Pancreas (tissue), 10 donors: ENCODE data around the gene ADCK2. TPM values are rescaled to one million over a fixed set of nuclear protein-coding genes. Genes with fewer than 3 reads are reported as not detected.

ENCODE experiments used
- ATAC-seq, 4 donors: fragments of 200-7000 bp; cut with Tn5 transposase; one replicate each; pipeline versions ENCODE4 v1.8.0 to v1.9.1; 2020; ENCODE audit warnings: mild to moderate bottlenecking in 4 of 4, moderate library complexity in 4 of 4
- DNase-seq, 6 donors: peaks; one replicate each; pipeline ENCODE4 v3.0.0-alpha.2; 2020
- FAIRE-seq: peaks from 2 replicates; lab custom pipeline; 2012; peaks lifted over from hg19 to GRCh38; lab: Jason Lieb, UNC
- H3K27ac ChIP-seq, 4 donors: fragments of 200-600 bp; sonication (generic); 1 replicate in 3 of 4; 2 replicates in 1 of 4; pipeline versions ENCODE4 v1.5.0 to v1.8.0; 2020
- H3K27me3 ChIP-seq, 4 donors: fragments of 200-600 bp; one replicate each; pipeline ENCODE4 v1.8.0; 2021
- H3K36me3 ChIP-seq, 3 donors: fragments of 200-600 bp; sonication (generic) in 1 of 3; one replicate each; pipeline versions ENCODE4 v1.5.0 to v1.8.0; 2020 to 2021
- H3K4me1 ChIP-seq, 3 donors: fragments of 200-600 bp; one replicate each; pipeline ENCODE4 v1.8.0; 2021
- H3K4me3 ChIP-seq, 4 donors: fragments of 200-600 bp; sonication (generic) in 2 of 4; one replicate each; pipeline versions ENCODE4 v1.5.0 to v1.8.0; 2020 to 2021
- H3K9me3 ChIP-seq, 4 donors: fragments of 200-600 bp; one replicate each; pipeline ENCODE4 v1.8.0; 2021
- WGBS, 2 donors: extraction: QIAGEN DNeasy Blood & Tissue Kit; methylation state at CpG; one replicate each; pipeline ENCODE4 v1.1.7; 2013; 5-methylcytosine and 5-hydroxymethylcytosine counted together
- intact Hi-C, 3 donors: fragments of 100-400 bp; cut with DNase I; formaldehyde crosslinking; loops; one replicate each; pipeline versions ENCODE4 v1.11.1 to v1.14.2; 2022
- polyA plus RNA-seq, 2 donors: library from polyadenylated mRNA; stranded (reverse); fragments of 200-250 nt; gene quantifications; one replicate each; pipeline ENCODE4 v1.2.3, GENCODE V29; 2013
- total RNA-seq, 6 donors: library from RNA; stranded (reverse); fragmentation: NEBNext Ultra II Directional in 4 of 6; extraction: Animal tissue kit (Norgen Biotek cat#: 25700) in 4 of 6; gene quantifications; one replicate each; pipeline versions ENCODE4 v1.2.1 to v1.2.4, GENCODE V29; 2021 to 2023
- TF ChIP-seq, protein P1 (sequence below), 4 donors: fragments of 200-600 bp; sonication (generic) in 3 of 4; IDR thresholded peaks; one replicate each; pipeline versions ENCODE4 v1.5.0 to v1.8.0; 2021; ENCODE audit warnings: antibody characterized with exemption in 4 of 4
- donor health status: healthy with polysubstance abuse.
- donor health status: DM: no; HTN: no; CAD: no; lungs with moderate emphysema.
- donor health status: DM: no; HTN: no; CAD: no.
- donor health status: control.
- donor health status: control.
- donor health status: Bipolar disorder and iron deficiency.
- donor health status: DM: yes; HTN: yes; CAD: no.
- donor health status: DM: no; HTN: no; CAD: no.
- donor health status: DM: no; HTN: no; CAD: no.
- donor health status: DM: yes; HTN: yes; CAD: no.

ADCK2 gene
- total and polyA plus RNA-seq, 8 donors: 6.5 to 13.3 (median 8.4) TPM

- DNase-seq: peak in 5 of 6 donors; percentile 44 to 70 (median 54)
- peak; percentile 71 to 83 (median 82) for ATAC-seq
- H3K4me1 ChIP-seq: peaks cover 0 to 16% (median 5%) of the 10 kb centered on the region in 3 donors
- H3K36me3 ChIP-seq: no peaks in the 10 kb centered on the region
- no peak for FAIRE-seq
- H3K9me3 ChIP-seq: no peaks in the 10 kb centered on the region
- H3K27me3 ChIP-seq: no peaks in the 10 kb centered on the region
- 19% methylated on average over 15 of the region's 15 CpGs for WGBS, 2 donors
- no peak overlapping the region for H3K4me3 ChIP-seq
- H3K27ac ChIP-seq: no peak overlapping the region
- intact Hi-C loops: loop anchor here in 2 of 3 donors (5.0 kb wide), 1 partner anchor 136 kb away; no protein-coding TSS in a partner anchor
- TF ChIP-seq, protein P1, sequence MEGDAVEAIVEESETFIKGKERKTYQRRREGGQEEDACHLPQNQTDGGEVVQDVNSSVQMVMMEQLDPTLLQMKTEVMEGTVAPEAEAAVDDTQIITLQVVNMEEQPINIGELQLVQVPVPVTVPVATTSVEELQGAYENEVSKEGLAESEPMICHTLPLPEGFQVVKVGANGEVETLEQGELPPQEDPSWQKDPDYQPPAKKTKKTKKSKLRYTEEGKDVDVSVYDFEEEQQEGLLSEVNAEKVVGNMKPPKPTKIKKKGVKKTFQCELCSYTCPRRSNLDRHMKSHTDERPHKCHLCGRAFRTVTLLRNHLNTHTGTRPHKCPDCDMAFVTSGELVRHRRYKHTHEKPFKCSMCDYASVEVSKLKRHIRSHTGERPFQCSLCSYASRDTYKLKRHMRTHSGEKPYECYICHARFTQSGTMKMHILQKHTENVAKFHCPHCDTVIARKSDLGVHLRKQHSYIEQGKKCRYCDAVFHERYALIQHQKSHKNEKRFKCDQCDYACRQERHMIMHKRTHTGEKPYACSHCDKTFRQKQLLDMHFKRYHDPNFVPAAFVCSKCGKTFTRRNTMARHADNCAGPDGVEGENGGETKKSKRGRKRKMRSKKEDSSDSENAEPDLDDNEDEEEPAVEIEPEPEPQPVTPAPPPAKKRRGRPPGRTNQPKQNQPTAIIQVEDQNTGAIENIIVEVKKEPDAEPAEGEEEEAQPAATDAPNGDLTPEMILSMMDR (IDR thresholded peaks at IDR 0.05): peak; percentile 55 to 82 (median 78)
Measured at GRCh38 chr7:140653319-140654108, 19.2 kb upstream of the ADCK2 start.

- 78 to 80% methylated on average over 2 of the region's 2 CpGs for WGBS, 2 donors
- FAIRE-seq (no peak), DNase-seq (no peak), ATAC-seq (no peak)
- TF ChIP-seq, protein P1 (IDR thresholded peaks at IDR 0.05): no peak
- intact Hi-C loops: loop anchor here in 2 of 3 donors (5.0 kb wide), 1 partner anchor 137 kb away; no protein-coding TSS in a partner anchor
- Histone ChIP-seq H3K27ac (no peak overlapping the region), H3K36me3 (no peaks in the 10 kb centered on the region), H3K9me3 (no peaks in the 10 kb centered on the region), H3K27me3 (no peaks in the 10 kb centered on the region), H3K4me1 (peaks cover 0 to 16% (median 5%) of the 10 kb centered on the region in 3 donors), H3K4me3 (no peak overlapping the region)
Measured at GRCh38 chr7:140654109-140654387, 18.7 kb upstream of the ADCK2 start.

GRCh38 chr7:140654661-140655060 is 18.1 kb upstream of the ADCK2 start:
- WGBS, 2 donors: 85 to 90% methylated on average over 4 of the region's 4 CpGs
- DNase-seq: no peak
- FAIRE-seq: no peak
- TF ChIP-seq, protein P1 (IDR thresholded peaks at IDR 0.05): no peak
- Histone ChIP-seq H3K27ac (no peak overlapping the region), H3K4me3 (no peak overlapping the region), H3K27me3 (no peaks in the 10 kb centered on the region), H3K4me1 (peaks cover 0 to 16% (median 5%) of the 10 kb centered on the region in 3 donors), H3K36me3 (no peaks in the 10 kb centered on the region), H3K9me3 (no peaks in the 10 kb centered on the region)
- ATAC-seq: no peak
- intact Hi-C loops: loop anchor here in 2 of 3 donors (5.0 kb wide), 1 partner anchor 137 kb away; no protein-coding TSS in a partner anchor

DNA sequence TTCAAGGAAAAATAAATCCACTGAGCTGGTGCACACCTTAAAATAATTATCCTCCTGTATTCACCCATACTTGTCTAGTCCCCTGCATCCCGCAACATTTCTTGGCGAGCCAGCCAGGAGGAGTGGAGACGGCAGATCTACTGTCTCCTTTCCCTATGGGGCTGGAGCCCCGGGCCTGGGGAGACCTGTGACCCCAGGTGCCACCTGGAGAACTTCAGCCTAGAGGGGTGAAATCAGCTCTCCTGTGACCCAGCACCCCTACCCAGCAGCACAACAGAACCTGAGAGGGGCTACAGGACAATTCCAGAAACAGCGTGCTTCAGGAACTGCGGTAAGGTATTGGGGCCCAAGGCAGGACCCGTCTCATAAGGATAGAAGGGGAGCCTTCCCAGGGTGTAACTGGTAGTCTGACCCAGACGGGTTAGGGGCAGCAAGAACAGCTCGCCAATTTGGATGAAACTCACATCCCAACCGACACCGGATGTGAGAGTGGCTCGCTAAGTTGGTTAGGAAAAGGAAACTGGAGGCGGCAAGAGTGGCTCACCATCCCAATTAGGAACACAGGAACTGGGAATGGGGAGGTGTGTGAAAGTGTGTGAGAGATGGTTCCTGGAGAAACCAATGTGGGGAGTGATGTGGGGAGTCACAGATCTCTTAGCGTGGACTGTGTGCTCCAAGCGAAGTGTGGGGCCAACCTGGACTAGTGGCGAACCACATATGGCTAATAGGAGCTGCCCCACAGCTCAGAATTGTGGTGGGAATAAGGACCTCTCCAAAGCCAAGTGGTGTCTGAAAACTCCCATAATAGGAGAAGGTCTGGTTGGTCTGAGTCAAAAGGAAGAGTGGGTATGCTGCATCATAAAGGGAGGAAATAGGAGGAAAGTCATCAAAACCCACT is 17.0 kb upstream of the ADCK2 start:
- peaks cover 0 to 16% (median 5%) of the 10 kb centered on the region in 3 donors for H3K4me1 ChIP-seq
- H3K9me3 ChIP-seq: no peaks in the 10 kb centered on the region
- TF ChIP-seq, protein P1 (IDR thresholded peaks at IDR 0.05): no peak
- DNase-seq: peak in 1 of 6 donors; percentile 53
- WGBS, 2 donors: 91 to 95% methylated on average over 16 of the region's 16 CpGs
- no peaks in the 10 kb centered on the region for H3K36me3 ChIP-seq
- FAIRE-seq: no peak
- H3K27me3 ChIP-seq: no peaks in the 10 kb centered on the region
- H3K4me3 ChIP-seq: peak overlapping the region in 1 of 4 donors; percentile 32
- ATAC-seq: no peak
- intact Hi-C loops: no loop called here
- peak overlapping the region in 2 of 4 donors; percentile 62 to 64 for H3K27ac ChIP-seq
